Lung microvascular endothelial cell (primary cell): ENCODE results near the gene FREM1. TPM values are rescaled to one million over a fixed set of nuclear protein-coding genes. Genes with fewer than 3 reads are reported as not detected.
"Not testable (repeated sequence)": the region's sequence is repeated elsewhere in the genome, so short reads cannot be mapped to it uniquely, and the experiment has no call there.

Experiments used
- DNase-seq, 2 donors: peaks; one replicate each; pipeline versions ENCODE4 v3.0.0 to v3.0.0-alpha.2; 2010; ENCODE audit warnings: low read depth in 2 of 2
- total RNA-seq: library from RNA; depleted of rRNA; stranded (reverse); fragments of >200 nt; gene quantifications from 2 replicates; pipeline ENCODE4 v1.2.1, GENCODE V29; 2014

FREM1 gene
- not detected in 2 replicates for total RNA-seq

GRCh38 chr9:14909961-14910805 is at the start of gene FREM1:
TSS of gene FREM1 (minus strand) at chr9:14910428. CDS start at chr9:14868977, 41,451 bp downstream.
- no peak for DNase-seq

GRCh38 chr9:14958989-14959388 is 48.8 kb upstream of the FREM1 start:
- no peak for DNase-seq

- no peak for DNase-seq
Observed at GRCh38 chr9:14957109-14957508, 46.9 kb upstream of the FREM1 start.

GRCh38 chr9:14956208-14956607 is 46.0 kb upstream of the FREM1 start:
- no peak for DNase-seq

GRCh38 chr9:14945351-14945750 is 35.1 kb upstream of the FREM1 start:
- DNase-seq, result no peak

GRCh38 chr9:14941501-14942405 is 31.5 kb upstream of the FREM1 start:
- DNase-seq, result no peak

- no peak for DNase-seq
Observed at GRCh38 chr9:14939378-14939777, 29.1 kb upstream of the FREM1 start.

- DNase-seq, result no peak
Observed at GRCh38 chr9:14937216-14937615, 27.0 kb upstream of the FREM1 start.

- DNase-seq, result no peak
Observed at GRCh38 chr9:14936491-14936890, 26.3 kb upstream of the FREM1 start.

GRCh38 chr9:14935964-14936363 is 25.7 kb upstream of the FREM1 start:
- DNase-seq, result no peak

- DNase-seq, result no peak
Observed at GRCh38 chr9:14935106-14935751, 25.0 kb upstream of the FREM1 start.

GRCh38 chr9:14932641-14933040 is 22.4 kb upstream of the FREM1 start:
- no peak for DNase-seq

GRCh38 chr9:14932231-14932630 is 22.0 kb upstream of the FREM1 start:
- DNase-seq, result no peak

GRCh38 chr9:14926941-14927624 is 16.9 kb upstream of the FREM1 start:
- no peak for DNase-seq

GRCh38 chr9:14924230-14925219 is 14.3 kb upstream of the FREM1 start:
- no peak for DNase-seq

GRCh38 chr9:14923701-14924100 is 13.5 kb upstream of the FREM1 start:
- DNase-seq, result no peak

GRCh38 chr9:14920805-14921204 is 10.6 kb upstream of the FREM1 start:
- DNase-seq, result not testable (repeated sequence)

GRCh38 chr9:14913366-14913765 is 3.1 kb upstream of the FREM1 start:
- DNase-seq, result no peak

- no peak for DNase-seq
Observed at GRCh38 chr9:14912859-14913258, 2.6 kb upstream of the FREM1 start.

GRCh38 chr9:14911046-14911445 is 818 bp upstream of the FREM1 start:
- no peak for DNase-seq
